Activated CD4-positive, alpha-beta memory T cell treated with anti-CD3 and anti-CD28 coated beads, Interleukin-2, amount 10 ng/mL, durations not matched to agents 7 days and 5 days (primary cell): ENCODE measurements around the gene ACYP2. TPM values are rescaled to one million over a fixed set of nuclear protein-coding genes. Genes with fewer than 3 reads are reported as not detected.

Source experiments
- CTCF ChIA-PET: fragments of 350-600 bp; sonication (Branson Sonifier 250); formaldehyde crosslinking; loops from one replicate; lab custom pipeline; 2021; ENCODE audit warnings: antibody characterized with exemption, inconsistent platforms; lab: Charles Lee
- POLR2A ChIA-PET: fragments of 350-600 bp; sonication (Branson Sonifier 250); formaldehyde crosslinking; loops from one replicate; lab custom pipeline; 2021; ENCODE audit warnings: antibody characterized with exemption; lab: Charles Lee
- DNase-seq: peaks from one replicate; pipeline ENCODE4 v3.0.0-alpha.2; 2020
- H3K27ac Mint-ChIP-seq: one replicate; pipeline ENCODE4 v1.8.0; 2021; ENCODE audit warnings: mild to moderate bottlenecking, mixed read lengths
- H3K27me3 Mint-ChIP-seq: one replicate; pipeline ENCODE4 v1.8.0; 2021; ENCODE audit warnings: mixed read lengths
- H3K36me3 Mint-ChIP-seq: one replicate; pipeline ENCODE4 v1.8.0; 2021; ENCODE audit warnings: low read depth, mixed read lengths
- H3K4me1 Mint-ChIP-seq: one replicate; pipeline ENCODE4 v1.8.0; 2021; ENCODE audit warnings: mixed read lengths
- H3K4me3 Mint-ChIP-seq: one replicate; pipeline ENCODE4 v1.8.0; 2021; ENCODE audit warnings: mild to moderate bottlenecking, mixed read lengths
- H3K9me3 Mint-ChIP-seq: one replicate; pipeline ENCODE4 v1.8.0; 2021; ENCODE audit warnings: mixed read lengths
- total RNA-seq, 2 experiments: library from RNA; stranded (reverse); gene quantifications; one replicate each; pipeline ENCODE4 v1.2.3, GENCODE V29; 2021

Gene ACYP2
- total RNA-seq, 2 experiments from 2014 or later: 8.6 to 10.0 TPM

DNA sequence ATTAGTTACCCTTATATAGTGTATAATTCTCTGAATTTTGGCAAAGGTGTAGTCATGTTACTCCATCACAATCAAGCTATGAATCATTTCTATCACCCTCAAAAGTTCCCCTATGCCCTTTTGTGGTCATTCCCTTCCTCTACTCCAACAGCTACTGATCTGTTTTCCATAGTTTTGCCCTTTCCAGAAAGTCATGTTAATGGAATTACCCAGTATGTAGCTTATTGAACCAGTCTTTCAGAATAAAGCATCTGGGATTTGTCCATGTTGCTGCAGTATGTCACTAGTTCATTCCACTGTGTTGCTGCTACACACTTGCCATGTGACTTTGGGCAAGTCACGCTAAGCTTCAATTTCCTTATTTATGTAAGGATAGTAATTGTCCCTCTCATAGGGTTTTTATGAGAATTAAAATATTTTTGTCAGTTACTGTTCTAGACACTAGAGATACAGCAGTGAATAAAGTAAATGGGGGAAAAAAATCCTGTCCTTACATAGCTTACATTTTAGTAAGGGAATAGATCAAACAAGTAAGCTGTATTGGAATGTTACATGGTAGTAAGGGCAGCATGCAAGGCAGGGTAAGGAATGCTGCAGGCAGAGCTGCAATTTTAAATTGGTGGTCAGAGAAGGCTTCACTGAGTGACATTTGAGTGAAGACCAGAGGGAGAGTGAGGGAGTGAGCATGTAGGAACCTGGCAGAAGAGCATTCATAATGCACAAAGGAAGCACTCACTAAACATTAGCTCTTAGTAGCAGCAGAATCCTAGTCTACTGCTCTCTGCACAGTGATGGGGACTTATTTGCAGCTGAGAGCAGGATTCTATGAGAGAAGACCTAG is 220.9 kb downstream of the ACYP2 start:
- DNase-seq: no peak
- peaks cover 1% of the 10 kb centered on the region for H3K4me1 Mint-ChIP-seq
- H3K4me3 Mint-ChIP-seq: no peak overlapping the region
- H3K27me3 Mint-ChIP-seq: peaks cover 13% of the 10 kb centered on the region
- no peaks in the 10 kb centered on the region for H3K36me3 Mint-ChIP-seq
- ChIA-PET POLR2A (no interaction called here), CTCF (no interaction called here)
- H3K9me3 Mint-ChIP-seq: no peaks in the 10 kb centered on the region
- no peak overlapping the region for H3K27ac Mint-ChIP-seq

DNA sequence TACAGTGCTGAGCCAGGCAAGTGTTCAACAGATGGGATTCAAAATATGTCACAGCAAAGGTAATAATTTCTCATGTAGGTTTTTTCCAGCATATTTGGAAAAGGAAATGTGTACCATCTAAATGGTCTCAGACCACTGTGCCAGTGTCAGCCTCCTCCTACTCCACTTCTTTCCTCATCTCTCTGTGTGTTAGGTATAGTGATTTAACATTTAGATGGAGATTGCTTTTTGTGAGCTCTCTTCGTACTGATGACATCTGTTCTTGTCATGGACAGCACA is 221.5 kb downstream of the ACYP2 start:
- Mint-ChIP-seq H3K4me1 (no peaks in the 10 kb centered on the region), H3K27ac (no peak overlapping the region), H3K9me3 (no peaks in the 10 kb centered on the region), H3K27me3 (peaks cover 15% of the 10 kb centered on the region), H3K4me3 (no peak overlapping the region), H3K36me3 (no peaks in the 10 kb centered on the region)
- no peak for DNase-seq
- POLR2A ChIA-PET: no interaction called here
- CTCF ChIA-PET: no interaction called here

DNA sequence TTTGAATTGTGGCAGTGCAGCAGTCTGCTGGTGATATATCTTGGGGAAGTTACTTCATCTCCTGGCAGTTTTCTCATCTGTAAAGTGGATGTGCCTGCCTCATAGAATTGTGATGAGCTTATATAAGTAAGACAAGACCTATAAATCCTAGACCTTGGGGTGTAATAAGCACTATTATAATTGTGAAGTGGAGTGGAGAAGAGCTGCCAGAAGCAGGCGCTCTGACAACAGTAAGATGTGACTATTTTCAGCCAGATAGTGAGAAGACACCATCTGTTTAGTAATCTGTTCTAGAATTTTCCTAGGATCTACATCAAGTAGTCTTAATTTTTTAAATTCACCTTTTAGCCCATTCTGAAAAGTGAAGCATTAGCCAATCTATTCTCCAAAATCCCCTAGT is 226.2 kb downstream of the ACYP2 start:
- ChIA-PET CTCF (interaction anchor here (1.2 kb wide), 1 partner anchor 20 kb away, joined by 3 read pairs; no protein-coding TSS in a partner anchor), POLR2A (no interaction called here)
- no peak for DNase-seq
- Mint-ChIP-seq H3K27ac (no peak overlapping the region), H3K4me1 (no peaks in the 10 kb centered on the region), H3K9me3 (no peaks in the 10 kb centered on the region), H3K27me3 (peaks cover 29% of the 10 kb centered on the region), H3K4me3 (no peak overlapping the region), H3K36me3 (no peaks in the 10 kb centered on the region)

DNA sequence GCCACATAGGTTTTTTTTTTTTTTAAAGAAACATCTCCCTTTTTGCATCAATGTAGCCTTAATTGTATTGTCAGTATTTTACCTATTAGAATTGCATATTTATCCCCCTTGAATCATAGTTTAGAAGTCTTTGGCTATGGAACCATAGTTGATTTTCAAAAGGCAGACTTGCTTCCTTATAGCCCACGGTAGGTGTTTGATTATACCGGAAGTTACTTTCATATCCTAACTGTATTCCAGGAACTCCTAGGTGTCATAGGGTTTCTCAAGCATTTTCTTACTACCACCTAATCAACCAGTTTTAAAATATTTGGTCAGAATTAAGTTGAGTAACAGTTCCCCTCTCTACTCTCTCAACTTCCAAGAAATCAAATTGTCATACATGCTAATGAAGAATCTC is 227.2 kb downstream of the ACYP2 start:
- Mint-ChIP-seq H3K9me3 (no peaks in the 10 kb centered on the region), H3K27me3 (peaks cover 30% of the 10 kb centered on the region), H3K4me1 (no peaks in the 10 kb centered on the region), H3K27ac (no peak overlapping the region), H3K4me3 (no peak overlapping the region), H3K36me3 (no peaks in the 10 kb centered on the region)
- no peak for DNase-seq
- ChIA-PET POLR2A (no interaction called here), CTCF (interaction anchor here (1.2 kb wide), 1 partner anchor 21 kb away, joined by 3 read pairs; no protein-coding TSS in a partner anchor)

DNA sequence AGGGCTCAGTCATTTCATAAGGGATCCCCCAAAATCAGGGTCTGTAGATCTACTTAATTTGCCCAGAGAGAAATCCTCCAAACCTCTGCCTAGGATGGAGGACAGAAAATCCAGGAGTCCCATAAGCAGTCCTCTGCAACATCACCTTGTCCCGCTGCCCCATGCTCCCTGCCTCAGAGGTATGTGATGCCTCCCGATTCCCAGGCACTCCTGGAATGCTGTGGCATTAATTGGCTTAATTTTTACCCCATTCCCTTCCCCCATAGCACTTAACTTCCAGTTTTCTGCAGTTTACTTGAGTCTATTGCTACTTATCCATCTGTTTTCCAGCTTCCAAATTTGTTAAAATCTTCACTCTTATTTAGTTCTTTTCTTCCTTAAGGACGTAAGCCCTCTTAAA is 232.2 kb downstream of the ACYP2 start:
- DNase-seq: no peak
- POLR2A ChIA-PET: no interaction called here
- Mint-ChIP-seq H3K36me3 (no peaks in the 10 kb centered on the region), H3K27ac (no peak overlapping the region), H3K4me1 (no peaks in the 10 kb centered on the region), H3K27me3 (peaks cover 29% of the 10 kb centered on the region), H3K9me3 (no peaks in the 10 kb centered on the region), H3K4me3 (no peak overlapping the region)
- CTCF ChIA-PET: no interaction called here

DNA sequence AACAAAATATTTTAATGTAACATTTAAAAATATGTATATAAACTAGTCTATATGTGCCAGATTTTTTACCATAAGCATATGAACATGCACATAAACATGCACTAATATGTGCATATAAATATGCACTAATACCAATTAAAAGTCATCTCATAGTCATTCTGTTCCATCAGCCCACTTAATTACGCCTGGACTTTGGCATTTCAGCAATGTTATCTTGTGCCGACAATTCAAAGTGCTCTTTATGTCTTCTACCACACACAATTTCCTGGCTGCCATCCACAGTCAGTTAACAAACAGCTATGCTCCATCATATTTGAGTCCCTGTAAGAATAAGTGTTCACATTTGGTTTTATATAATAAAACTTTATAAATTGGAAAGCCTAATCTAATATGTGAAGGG is 233.2 kb downstream of the ACYP2 start:
- Mint-ChIP-seq H3K4me1 (no peaks in the 10 kb centered on the region), H3K9me3 (no peaks in the 10 kb centered on the region), H3K36me3 (no peaks in the 10 kb centered on the region), H3K27ac (no peak overlapping the region), H3K27me3 (peaks cover 28% of the 10 kb centered on the region), H3K4me3 (no peak overlapping the region)
- ChIA-PET POLR2A (no interaction called here), CTCF (no interaction called here)
- DNase-seq: no peak

DNA sequence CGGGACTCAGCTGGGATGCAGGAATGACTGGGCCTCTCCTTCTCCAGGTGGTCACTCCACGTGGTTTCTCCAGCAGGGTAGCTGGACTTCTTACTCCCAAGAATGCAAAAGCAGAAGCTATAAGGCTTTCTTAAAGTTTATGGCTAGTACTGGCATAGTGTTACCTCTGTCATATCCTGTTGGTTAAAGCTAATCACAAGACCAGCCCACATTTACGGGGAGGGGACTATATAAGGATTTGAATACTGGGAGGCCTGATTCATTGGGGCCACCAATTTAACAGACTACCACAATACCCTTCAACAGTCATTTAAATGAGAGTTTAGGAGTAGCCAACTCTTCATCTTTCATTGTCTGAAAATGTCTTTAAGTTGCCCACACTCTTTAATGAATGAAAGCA is 235.0 kb downstream of the ACYP2 start:
- DNase-seq: no peak
- no peak overlapping the region for H3K4me3 Mint-ChIP-seq
- H3K4me1 Mint-ChIP-seq: no peaks in the 10 kb centered on the region
- H3K9me3 Mint-ChIP-seq: no peaks in the 10 kb centered on the region
- CTCF ChIA-PET: no interaction called here
- POLR2A ChIA-PET: no interaction called here
- H3K36me3 Mint-ChIP-seq: no peaks in the 10 kb centered on the region
- H3K27ac Mint-ChIP-seq: no peak overlapping the region
- H3K27me3 Mint-ChIP-seq: peaks cover 20% of the 10 kb centered on the region

DNA sequence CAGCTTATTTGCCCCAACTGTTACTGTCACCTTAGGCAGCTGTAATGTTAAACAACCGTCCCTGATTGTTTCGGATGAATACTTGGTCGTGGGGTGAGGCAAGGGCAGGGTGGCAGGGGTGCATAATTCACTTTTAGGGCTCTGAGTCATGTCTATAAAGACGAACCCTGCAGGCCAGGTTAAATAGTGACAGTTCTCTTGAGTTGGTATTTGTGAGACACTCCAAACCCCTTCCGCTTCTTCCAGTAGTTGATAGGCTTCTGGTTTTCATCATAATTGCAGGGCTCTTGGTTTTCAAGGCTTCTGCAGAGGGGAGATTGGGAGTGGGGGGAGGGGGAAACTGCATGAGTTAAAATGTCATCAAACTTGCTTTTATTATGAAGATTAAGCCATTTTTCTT is 237.8 kb downstream of the ACYP2 start:
- POLR2A ChIA-PET: no interaction called here
- no peak overlapping the region for H3K4me3 Mint-ChIP-seq
- peaks cover 7% of the 10 kb centered on the region for H3K27me3 Mint-ChIP-seq
- H3K4me1 Mint-ChIP-seq: no peaks in the 10 kb centered on the region
- DNase-seq: no peak
- H3K9me3 Mint-ChIP-seq: no peaks in the 10 kb centered on the region
- CTCF ChIA-PET: no interaction called here
- no peaks in the 10 kb centered on the region for H3K36me3 Mint-ChIP-seq
- no peak overlapping the region for H3K27ac Mint-ChIP-seq

Other genes with a start within 250 kb of the ACYP2 start
- 10 to 100 TPM; 47.4 to 47.8 TPM for gene PSME4, start 144.6 kb upstream of the ACYP2 start, total RNA-seq
- not detected for gene TSPYL6, start 140.6 kb downstream of the ACYP2 start, total RNA-seq